ENCODE measurements around the gene ACOT7.

- TF ChIP-seq POLR2A (IDR thresholded peaks at IDR 0.05): no peak
- TF ChIP-seq, protein P1, sequence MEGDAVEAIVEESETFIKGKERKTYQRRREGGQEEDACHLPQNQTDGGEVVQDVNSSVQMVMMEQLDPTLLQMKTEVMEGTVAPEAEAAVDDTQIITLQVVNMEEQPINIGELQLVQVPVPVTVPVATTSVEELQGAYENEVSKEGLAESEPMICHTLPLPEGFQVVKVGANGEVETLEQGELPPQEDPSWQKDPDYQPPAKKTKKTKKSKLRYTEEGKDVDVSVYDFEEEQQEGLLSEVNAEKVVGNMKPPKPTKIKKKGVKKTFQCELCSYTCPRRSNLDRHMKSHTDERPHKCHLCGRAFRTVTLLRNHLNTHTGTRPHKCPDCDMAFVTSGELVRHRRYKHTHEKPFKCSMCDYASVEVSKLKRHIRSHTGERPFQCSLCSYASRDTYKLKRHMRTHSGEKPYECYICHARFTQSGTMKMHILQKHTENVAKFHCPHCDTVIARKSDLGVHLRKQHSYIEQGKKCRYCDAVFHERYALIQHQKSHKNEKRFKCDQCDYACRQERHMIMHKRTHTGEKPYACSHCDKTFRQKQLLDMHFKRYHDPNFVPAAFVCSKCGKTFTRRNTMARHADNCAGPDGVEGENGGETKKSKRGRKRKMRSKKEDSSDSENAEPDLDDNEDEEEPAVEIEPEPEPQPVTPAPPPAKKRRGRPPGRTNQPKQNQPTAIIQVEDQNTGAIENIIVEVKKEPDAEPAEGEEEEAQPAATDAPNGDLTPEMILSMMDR (IDR thresholded peaks at IDR 0.05): peak in 2 of 6 experiments; percentile 9 to 34
Measured at GRCh38 chr1:6414443-6414844, 20.9 kb upstream of the ACOT7 start.
